Esophagus (tissue), 2 donors: ENCODE results near the gene VPS37B. TPM values are rescaled to one million over a fixed set of nuclear protein-coding genes. Genes with fewer than 3 reads are reported as not detected.

ENCODE experiments used
- H3K27ac ChIP-seq, 2 donors: one replicate each; pipeline ENCODE4 v1.5.1; 2013; ENCODE audit warnings: low read depth in 2 of 2, mild to moderate bottlenecking in 2 of 2, inconsistent platforms in 1 of 2, low read length in 1 of 2, moderate library complexity in 1 of 2
- H3K27me3 ChIP-seq, 2 donors: one replicate each; pipeline ENCODE4 v1.6.1; 2013; ENCODE audit warnings: low read length in 2 of 2, control low read depth in 1 of 2, mild to moderate bottlenecking in 1 of 2; ENCODE audit not compliant: insufficient read depth in 2 of 2, control insufficient read depth in 1 of 2
- H3K36me3 ChIP-seq, 2 donors: one replicate each; pipeline ENCODE4 v1.6.1; 2013; ENCODE audit warnings: low read length in 1 of 2; ENCODE audit not compliant: control insufficient read depth in 2 of 2, insufficient read depth in 2 of 2
- H3K4me1 ChIP-seq, 2 donors: one replicate each; pipeline ENCODE4 v1.6.1; 2013; ENCODE audit warnings: low read length in 1 of 2; ENCODE audit not compliant: control insufficient read depth in 2 of 2, insufficient read depth in 2 of 2
- H3K4me3 ChIP-seq, 2 donors: one replicate each; pipeline ENCODE4 v1.5.1; 2013; ENCODE audit warnings: low read length in 2 of 2, mild to moderate bottlenecking in 2 of 2, low read depth in 1 of 2, moderate library complexity in 1 of 2
- H3K9me3 ChIP-seq, 2 donors: one replicate each; pipeline ENCODE4 v1.6.1; 2013; ENCODE audit warnings: mild to moderate bottlenecking in 2 of 2, low read depth in 1 of 2, low read length in 1 of 2, moderate library complexity in 1 of 2; ENCODE audit not compliant: control insufficient read depth in 2 of 2, insufficient read depth in 1 of 2
- WGBS, 2 donors: extraction: QIAGEN DNeasy Blood & Tissue Kit; methylation state at CpG; one replicate each; pipeline ENCODE4 v1.1.7; 2013; 5-methylcytosine and 5-hydroxymethylcytosine counted together
- polyA plus RNA-seq, 2 donors: library from polyadenylated mRNA; stranded (reverse); fragments of 200-250 nt; gene quantifications; one replicate each; pipeline ENCODE4 v1.2.3, GENCODE V29; 2013
- donor health status: healthy with polysubstance abuse.
- donor health status: Bipolar disorder and iron deficiency.

VPS37B gene
- polyA plus RNA-seq, 2 donors = 50.2 to 81.4 TPM

- 91 to 94% methylated on average over 24 of the region's 24 CpGs for WGBS, 2 donors
- H3K27ac ChIP-seq = no peak overlapping the region
- H3K4me1 ChIP-seq = peaks cover 4 to 16% of the 10 kb centered on the region in 2 donors
- no peaks in the 10 kb centered on the region for H3K9me3 ChIP-seq
- H3K27me3 ChIP-seq = no peaks in the 10 kb centered on the region
- peaks cover 0 to 44% of the 10 kb centered on the region in 2 donors for H3K36me3 ChIP-seq
- no peak overlapping the region for H3K4me3 ChIP-seq
Observed at GRCh38 chr12:122855071-122855829, 40.7 kb downstream of the VPS37B start.

GRCh38 chr12:122854554-122854953 is 41.4 kb downstream of the VPS37B start:
- H3K9me3 ChIP-seq = no peaks in the 10 kb centered on the region
- H3K27me3 ChIP-seq = no peaks in the 10 kb centered on the region
- no peak overlapping the region for H3K4me3 ChIP-seq
- no peak overlapping the region for H3K27ac ChIP-seq
- H3K4me1 ChIP-seq = peaks cover 4 to 16% of the 10 kb centered on the region in 2 donors
- 93 to 94% methylated on average over 17 of the region's 17 CpGs for WGBS, 2 donors
- H3K36me3 ChIP-seq = peaks cover 0 to 38% of the 10 kb centered on the region in 2 donors

GRCh38 chr12:122853582-122854245 is 42.2 kb downstream of the VPS37B start:
- peaks cover 4 to 16% of the 10 kb centered on the region in 2 donors for H3K4me1 ChIP-seq
- H3K27me3 ChIP-seq = no peaks in the 10 kb centered on the region
- no peaks in the 10 kb centered on the region for H3K9me3 ChIP-seq
- peaks cover 0 to 38% of the 10 kb centered on the region in 2 donors for H3K36me3 ChIP-seq
- WGBS, 2 donors = 79 to 85% methylated on average over 17 of the region's 17 CpGs
- H3K4me3 ChIP-seq = no peak overlapping the region
- H3K27ac ChIP-seq = no peak overlapping the region

- Histone ChIP-seq H3K27me3 (no peaks in the 10 kb centered on the region), H3K4me3 (no peak overlapping the region), H3K4me1 (peaks cover 5 to 16% of the 10 kb centered on the region in 2 donors), H3K9me3 (no peaks in the 10 kb centered on the region), H3K27ac (peak overlapping the region; percentile 83 to 90), H3K36me3 (peaks cover 0 to 39% of the 10 kb centered on the region in 2 donors)
- 35 to 59% methylated on average over 18 of the region's 18 CpGs for WGBS, 2 donors
Observed at GRCh38 chr12:122852336-122853275, 43.3 kb downstream of the VPS37B start.

- peak overlapping the region; percentile 83 to 90 for H3K27ac ChIP-seq
- H3K27me3 ChIP-seq = no peaks in the 10 kb centered on the region
- peaks cover 0 to 37% of the 10 kb centered on the region in 2 donors for H3K36me3 ChIP-seq
- H3K4me1 ChIP-seq = peaks cover 7 to 16% of the 10 kb centered on the region in 2 donors
- no peaks in the 10 kb centered on the region for H3K9me3 ChIP-seq
- WGBS, 2 donors = 28 to 59% methylated on average over 5 of the region's 5 CpGs
- no peak overlapping the region for H3K4me3 ChIP-seq
Observed at GRCh38 chr12:122851820-122852219, 44.1 kb downstream of the VPS37B start.

GRCh38 chr12:122850695-122851350 is 45.1 kb downstream of the VPS37B start:
- 85 to 87% methylated on average over 24 to 27 of the region's 27 CpGs for WGBS, 2 donors
- no peaks in the 10 kb centered on the region for H3K9me3 ChIP-seq
- H3K27ac ChIP-seq = peak overlapping the region in 1 of 2 donors; percentile 18
- no peaks in the 10 kb centered on the region for H3K27me3 ChIP-seq
- peaks cover 7 to 16% of the 10 kb centered on the region in 2 donors for H3K4me1 ChIP-seq
- H3K4me3 ChIP-seq = no peak overlapping the region
- peaks cover 0 to 28% of the 10 kb centered on the region in 2 donors for H3K36me3 ChIP-seq

GRCh38 chr12:122850048-122850445 is 45.9 kb downstream of the VPS37B start:
- 92 to 93% methylated on average over 14 of the region's 14 CpGs for WGBS, 2 donors
- Histone ChIP-seq H3K27ac (no peak overlapping the region), H3K4me3 (no peak overlapping the region), H3K36me3 (peaks cover 0 to 21% of the 10 kb centered on the region in 2 donors), H3K27me3 (no peaks in the 10 kb centered on the region), H3K4me1 (peaks cover 7 to 16% of the 10 kb centered on the region in 2 donors), H3K9me3 (no peaks in the 10 kb centered on the region)

- Histone ChIP-seq H3K9me3 (no peaks in the 10 kb centered on the region), H3K27me3 (no peaks in the 10 kb centered on the region), H3K4me1 (peaks cover 7 to 20% of the 10 kb centered on the region in 2 donors), H3K36me3 (peaks cover 0 to 15% of the 10 kb centered on the region in 2 donors), H3K4me3 (no peak overlapping the region), H3K27ac (peak overlapping the region in 1 of 2 donors; percentile 6)
- 85 to 86% methylated on average over 26 of the region's 26 CpGs for WGBS, 2 donors
Observed at GRCh38 chr12:122849352-122850047, 46.4 kb downstream of the VPS37B start.
